ENCODE measurements around the gene TFDP2. TPM values are rescaled to one million over a fixed set of nuclear protein-coding genes. Genes with fewer than 3 reads are reported as not detected.
A peak's percentile ranks its signal among the peaks of the same experiment; 100 is the strongest.

TFDP2 gene
- total and polyA plus RNA-seq, 2 experiments from 2014 or later, result 150 to 410 TPM

DNA sequence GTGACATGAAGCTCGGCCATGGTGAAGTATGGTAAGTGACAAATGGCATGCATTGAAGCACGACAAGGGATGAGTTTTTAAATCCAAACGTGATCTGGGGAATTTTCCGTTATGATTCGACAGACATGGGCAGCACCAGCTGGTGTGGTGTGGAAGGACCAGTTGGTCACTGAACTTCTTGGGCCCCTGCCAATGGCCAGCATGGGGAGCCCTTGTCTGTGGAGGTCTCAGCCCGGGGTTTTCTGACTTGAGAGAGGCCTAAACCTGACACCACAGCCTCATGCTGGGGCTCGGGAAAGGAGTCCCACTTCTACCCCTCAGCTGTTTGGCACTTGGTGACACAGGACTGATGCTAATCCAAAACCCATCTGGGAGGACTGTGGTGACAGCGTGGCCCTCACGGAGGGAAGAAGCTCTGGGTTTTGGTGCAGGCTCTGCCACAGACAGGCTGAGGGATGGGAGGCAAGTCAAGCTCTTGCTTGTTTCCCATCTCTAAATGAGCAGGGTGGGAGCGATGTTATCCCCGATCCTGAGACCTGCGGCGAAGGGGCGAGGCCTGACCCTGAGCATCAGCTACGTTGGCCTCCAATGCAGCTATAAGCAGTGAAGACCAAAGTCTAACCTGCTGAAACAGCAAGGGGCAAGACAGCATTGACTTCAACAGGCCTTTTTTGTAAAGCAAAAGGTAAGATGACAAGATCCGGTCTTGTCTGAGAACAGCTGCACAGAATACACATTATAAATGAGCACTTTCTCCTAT lies 203.4 kb downstream of the TFDP2 start:
- H4K20me1 ChIP-seq (replicated peaks; ENCODE audit: insufficient read depth), result no peaks in the 10 kb centered on the region
- H3F3A ChIP-seq (replicated peaks; ENCODE audit: low read depth), result 0 out of 2 replicates have a peak, but pooled peaks cover 3% of the 10 kb centered on the region
- H3K27me3 Mint-ChIP-seq (ENCODE audit: insufficient read depth, low read depth, poor library complexity), result peaks cover 6% of the 10 kb centered on the region
- H3K79me2 ChIP-seq (replicated peaks; ENCODE audit: insufficient read depth), result no peaks in the 10 kb centered on the region
- 0 out of 2 replicates have a peak overlapping the region, but pooled peaks have one; percentile 32 for H3K27ac ChIP-seq (ENCODE audit: low read depth)
- ATAC-seq (peak; percentile 21), DNase-seq (ENCODE audit: low spot score) (no peak)
- H3K4me3 ChIP-seq, result no peak overlapping the region
- no peak overlapping the region for H2AFZ ChIP-seq
- no peaks in the 10 kb centered on the region for H3K9me3 Mint-ChIP-seq
- peaks cover 6% of the 10 kb centered on the region for H3K36me3 Mint-ChIP-seq (ENCODE audit: low read depth)
- H3K9me2 ChIP-seq (ENCODE audit: insufficient read depth), result no peaks in the 10 kb centered on the region
- no peaks in the 10 kb centered on the region for H3K4me1 ChIP-seq (ENCODE audit: insufficient read depth)
- H3K27ac Mint-ChIP-seq, result no peak overlapping the region
- H3K4me2 ChIP-seq, result no peak overlapping the region
- H3K27me3 ChIP-seq (ENCODE audit: insufficient read depth), result no peaks in the 10 kb centered on the region
- no peaks in the 10 kb centered on the region for H3K36me3 ChIP-seq (ENCODE audit: insufficient read depth)
- no peaks in the 10 kb centered on the region; the same call in 2 of the 3 replicates for H3K4me1 Mint-ChIP-seq
- TF ChIP-seq EZH2 (IDR thresholded peaks at IDR 0.05; ENCODE audit: low read depth, unreplicated experiment) (no peak), ZNF331 (CRISPR knock-in tag; IDR thresholded peaks at IDR 0.05; ENCODE audit: low read depth) (no peak), CREB1 (CRISPR knock-in tag; IDR thresholded peaks at IDR 0.05; ENCODE audit: low read depth) (no peak)
- TF ChIP-seq, protein P1, sequence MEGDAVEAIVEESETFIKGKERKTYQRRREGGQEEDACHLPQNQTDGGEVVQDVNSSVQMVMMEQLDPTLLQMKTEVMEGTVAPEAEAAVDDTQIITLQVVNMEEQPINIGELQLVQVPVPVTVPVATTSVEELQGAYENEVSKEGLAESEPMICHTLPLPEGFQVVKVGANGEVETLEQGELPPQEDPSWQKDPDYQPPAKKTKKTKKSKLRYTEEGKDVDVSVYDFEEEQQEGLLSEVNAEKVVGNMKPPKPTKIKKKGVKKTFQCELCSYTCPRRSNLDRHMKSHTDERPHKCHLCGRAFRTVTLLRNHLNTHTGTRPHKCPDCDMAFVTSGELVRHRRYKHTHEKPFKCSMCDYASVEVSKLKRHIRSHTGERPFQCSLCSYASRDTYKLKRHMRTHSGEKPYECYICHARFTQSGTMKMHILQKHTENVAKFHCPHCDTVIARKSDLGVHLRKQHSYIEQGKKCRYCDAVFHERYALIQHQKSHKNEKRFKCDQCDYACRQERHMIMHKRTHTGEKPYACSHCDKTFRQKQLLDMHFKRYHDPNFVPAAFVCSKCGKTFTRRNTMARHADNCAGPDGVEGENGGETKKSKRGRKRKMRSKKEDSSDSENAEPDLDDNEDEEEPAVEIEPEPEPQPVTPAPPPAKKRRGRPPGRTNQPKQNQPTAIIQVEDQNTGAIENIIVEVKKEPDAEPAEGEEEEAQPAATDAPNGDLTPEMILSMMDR (conservative IDR thresholded peaks at IDR 0.05; ENCODE audit: low read depth in 2 of 2), result 0 out of 4 replicates have a peak, but pooled peaks of 1 of the 2 experiments have one; percentile 33
- H3K4me3 Mint-ChIP-seq, result no peak overlapping the region

DNA sequence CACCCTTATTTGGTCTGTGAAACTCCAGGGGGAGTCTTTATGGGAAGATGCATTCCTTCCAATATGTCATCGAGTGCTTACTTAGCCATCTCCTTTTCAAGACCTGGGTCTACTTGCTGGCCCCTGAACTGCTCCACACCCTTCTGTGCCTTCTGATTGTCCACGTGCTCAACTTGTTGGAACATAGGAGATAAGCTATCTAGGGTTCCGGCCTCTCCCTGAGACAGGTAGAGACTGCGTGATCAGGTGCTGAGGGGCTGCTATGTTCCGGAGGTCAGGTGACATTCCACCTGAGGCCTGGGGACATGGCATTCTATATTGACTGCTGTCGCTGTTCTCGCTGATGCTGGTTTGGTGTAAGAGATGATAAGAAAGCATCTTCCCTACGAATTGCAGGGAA lies 207.3 kb downstream of the TFDP2 start:
- Histone ChIP-seq H3F3A (replicated peaks; ENCODE audit: low read depth) (no peaks in the 10 kb centered on the region), H4K20me1 (replicated peaks; ENCODE audit: insufficient read depth) (no peaks in the 10 kb centered on the region), H3K9me2 (ENCODE audit: insufficient read depth) (no peaks in the 10 kb centered on the region), H3K4me2 (no peak overlapping the region), H3K27ac (ENCODE audit: low read depth) (no peak overlapping the region), H3K4me1 (ENCODE audit: insufficient read depth) (no peaks in the 10 kb centered on the region; the same call in 1 of the 2 replicates), H3K4me3 (no peak overlapping the region), H3K27me3 (ENCODE audit: insufficient read depth) (no peaks in the 10 kb centered on the region), H3K79me2 (replicated peaks; ENCODE audit: insufficient read depth) (no peaks in the 10 kb centered on the region), H3K36me3 (ENCODE audit: insufficient read depth) (no peaks in the 10 kb centered on the region), H2AFZ (no peak overlapping the region)
- no peak overlapping the region for H3K27ac Mint-ChIP-seq
- H3K36me3 Mint-ChIP-seq (ENCODE audit: low read depth), result no peaks in the 10 kb centered on the region
- DNase-seq (ENCODE audit: low spot score) (no peak), ATAC-seq (no peak)
- peaks cover 5% of the 10 kb centered on the region; the same call in 2 of the 3 replicates for H3K4me1 Mint-ChIP-seq
- no peak overlapping the region for H3K4me3 Mint-ChIP-seq
- no peaks in the 10 kb centered on the region for H3K9me3 Mint-ChIP-seq
- peaks cover 4% of the 10 kb centered on the region for H3K27me3 Mint-ChIP-seq (ENCODE audit: insufficient read depth, low read depth, poor library complexity)
- TF ChIP-seq EZH2 (IDR thresholded peaks at IDR 0.05; ENCODE audit: low read depth, unreplicated experiment) (no peak), ZNF114 (CRISPR knock-in tag; IDR thresholded peaks at IDR 0.05) (no peak), JUNB (IDR thresholded peaks at IDR 0.05; ENCODE audit: unreplicated experiment) (no peak), ZNF331 (CRISPR knock-in tag; IDR thresholded peaks at IDR 0.05; ENCODE audit: low read depth) (no peak), CREB1 (CRISPR knock-in tag; IDR thresholded peaks at IDR 0.05; ENCODE audit: low read depth) (no peak), NANOG (IDR thresholded peaks at IDR 0.05; ENCODE audit: borderline replicate concordance) (no peak), STAT1 (IDR thresholded peaks at IDR 0.05; ENCODE audit: unreplicated experiment) (no peak), EZH2phosphoT487 (IDR thresholded peaks at IDR 0.05; ENCODE audit: unreplicated experiment) (no peak), POLR2AphosphoS5 (IDR thresholded peaks at IDR 0.05; ENCODE audit: low read depth) (no peak)
- TF ChIP-seq, protein P1 (conservative IDR thresholded peaks at IDR 0.05; ENCODE audit: low read depth in 2 of 2), result no peak
- TF ChIP-seq, protein P2, sequence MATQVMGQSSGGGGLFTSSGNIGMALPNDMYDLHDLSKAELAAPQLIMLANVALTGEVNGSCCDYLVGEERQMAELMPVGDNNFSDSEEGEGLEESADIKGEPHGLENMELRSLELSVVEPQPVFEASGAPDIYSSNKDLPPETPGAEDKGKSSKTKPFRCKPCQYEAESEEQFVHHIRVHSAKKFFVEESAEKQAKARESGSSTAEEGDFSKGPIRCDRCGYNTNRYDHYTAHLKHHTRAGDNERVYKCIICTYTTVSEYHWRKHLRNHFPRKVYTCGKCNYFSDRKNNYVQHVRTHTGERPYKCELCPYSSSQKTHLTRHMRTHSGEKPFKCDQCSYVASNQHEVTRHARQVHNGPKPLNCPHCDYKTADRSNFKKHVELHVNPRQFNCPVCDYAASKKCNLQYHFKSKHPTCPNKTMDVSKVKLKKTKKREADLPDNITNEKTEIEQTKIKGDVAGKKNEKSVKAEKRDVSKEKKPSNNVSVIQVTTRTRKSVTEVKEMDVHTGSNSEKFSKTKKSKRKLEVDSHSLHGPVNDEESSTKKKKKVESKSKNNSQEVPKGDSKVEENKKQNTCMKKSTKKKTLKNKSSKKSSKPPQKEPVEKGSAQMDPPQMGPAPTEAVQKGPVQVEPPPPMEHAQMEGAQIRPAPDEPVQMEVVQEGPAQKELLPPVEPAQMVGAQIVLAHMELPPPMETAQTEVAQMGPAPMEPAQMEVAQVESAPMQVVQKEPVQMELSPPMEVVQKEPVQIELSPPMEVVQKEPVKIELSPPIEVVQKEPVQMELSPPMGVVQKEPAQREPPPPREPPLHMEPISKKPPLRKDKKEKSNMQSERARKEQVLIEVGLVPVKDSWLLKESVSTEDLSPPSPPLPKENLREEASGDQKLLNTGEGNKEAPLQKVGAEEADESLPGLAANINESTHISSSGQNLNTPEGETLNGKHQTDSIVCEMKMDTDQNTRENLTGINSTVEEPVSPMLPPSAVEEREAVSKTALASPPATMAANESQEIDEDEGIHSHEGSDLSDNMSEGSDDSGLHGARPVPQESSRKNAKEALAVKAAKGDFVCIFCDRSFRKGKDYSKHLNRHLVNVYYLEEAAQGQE (IDR thresholded peaks at IDR 0.05; ENCODE audit: unreplicated experiment), result no peak

All from GM23338 (cell line).